H1 (cell line): ENCODE results near the gene SLC4A11. TPM values are rescaled to one million over a fixed set of nuclear protein-coding genes. Genes with fewer than 3 reads are reported as not detected.

Source experiments
- BCL11A ChIP-seq, 2 experiments: IDR thresholded peaks; one replicate each; pipeline ENCODE4 v1.6.1; 2011; ENCODE audit warnings: low read depth in 2 of 2, low read length in 2 of 2, mild to moderate bottlenecking in 2 of 2
- CBX8 ChIP-seq: fragments of 300-800, 300-1000 bp; sonication (generic); IDR thresholded peaks from 2 replicates; pipeline ENCODE4 v1.7.1; 2016; ENCODE audit warnings: low read depth, low read length, borderline replicate concordance
- CEBPB ChIP-seq: IDR thresholded peaks from 2 replicates; pipeline ENCODE4 v1.6.1; 2012; ENCODE audit warnings: low read depth, low read length
- CTBP2 ChIP-seq: IDR thresholded peaks from 2 replicates; pipeline ENCODE4 v1.7.0; 2011; ENCODE audit warnings: borderline replicate concordance, mild to moderate bottlenecking, moderate library complexity, mixed read lengths, low read length; ENCODE audit not compliant: insufficient read depth, insufficient read length
- PHF8 ChIP-seq: fragments of 200-600 bp; sonication (generic); conservative IDR thresholded peaks from 2 replicates; pipeline ENCODE4 v1.7.1; 2012; ENCODE audit warnings: low read depth, mild to moderate bottlenecking, inconsistent platforms, low read length, moderate library complexity
- POLR2AphosphoS5 ChIP-seq: IDR thresholded peaks from 2 replicates; pipeline ENCODE4 v1.6.1; 2011; ENCODE audit warnings: low read depth, low read length
- TBP ChIP-seq: IDR thresholded peaks from 2 replicates; pipeline ENCODE4 v1.6.1; 2011; ENCODE audit warnings: low read depth, low read length, improper control_type of control experiment
- polyA plus RNA-seq, 7 experiments: library from polyadenylated mRNA; depleted of rRNA in 3 of 7; stranded (reverse) in 5 of 7; unstranded in 2 of 7; fragments of >200 nt in 5 of 7; fragments of 200-250 nt in 2 of 7; gene quantifications; 1 replicate in 5 of 7; 2 replicates in 1 of 7; 4 replicates in 1 of 7; pipeline versions ENCODE4 v1.2.1 to v1.2.3, GENCODE V29; 2011 to 2013; ENCODE audit warnings: missing spikeins in 2 of 7, mixed read lengths in 2 of 7
- total RNA-seq: library from RNA; stranded (reverse); fragmentation: NEBNext Ultra II Directional; extraction: Animal tissue kit (Norgen Biotek cat#: 25700); gene quantifications from 2 replicates; pipeline ENCODE4 v1.2.1, GENCODE V29; 2021

SLC4A11 gene
- total and polyA plus RNA-seq, 2 of the 8 experiments (the other 6 are each of a cell fraction or from before 2014, with no cell fraction given) = 11.9 to 32.3 TPM

GRCh38 chr20:3240776-3241363 is 1.9 kb upstream of the SLC4A11 start (continued):
- no peak for TF ChIP-seq CBX8
- no peak for TF ChIP-seq BCL11A (IDR thresholded peaks at IDR 0.05; ENCODE audit: low read depth in 2 of 2, low read length in 2 of 2)
- no peak for TF ChIP-seq TBP
- TF ChIP-seq CTBP2 = no peak
- no peak for TF ChIP-seq CEBPB
- TF ChIP-seq POLR2AphosphoS5 = no peak
- TF ChIP-seq PHF8 = no peak
